Measurements from ENCODE around the gene GPAT3. TPM values are rescaled to one million over a fixed set of nuclear protein-coding genes. Genes with fewer than 3 reads are reported as not detected.

GPAT3 gene
- total and polyA plus RNA-seq, 8 donors = 1.7 to 18.9 (median 4.0) TPM; not detected in 1

DNA sequence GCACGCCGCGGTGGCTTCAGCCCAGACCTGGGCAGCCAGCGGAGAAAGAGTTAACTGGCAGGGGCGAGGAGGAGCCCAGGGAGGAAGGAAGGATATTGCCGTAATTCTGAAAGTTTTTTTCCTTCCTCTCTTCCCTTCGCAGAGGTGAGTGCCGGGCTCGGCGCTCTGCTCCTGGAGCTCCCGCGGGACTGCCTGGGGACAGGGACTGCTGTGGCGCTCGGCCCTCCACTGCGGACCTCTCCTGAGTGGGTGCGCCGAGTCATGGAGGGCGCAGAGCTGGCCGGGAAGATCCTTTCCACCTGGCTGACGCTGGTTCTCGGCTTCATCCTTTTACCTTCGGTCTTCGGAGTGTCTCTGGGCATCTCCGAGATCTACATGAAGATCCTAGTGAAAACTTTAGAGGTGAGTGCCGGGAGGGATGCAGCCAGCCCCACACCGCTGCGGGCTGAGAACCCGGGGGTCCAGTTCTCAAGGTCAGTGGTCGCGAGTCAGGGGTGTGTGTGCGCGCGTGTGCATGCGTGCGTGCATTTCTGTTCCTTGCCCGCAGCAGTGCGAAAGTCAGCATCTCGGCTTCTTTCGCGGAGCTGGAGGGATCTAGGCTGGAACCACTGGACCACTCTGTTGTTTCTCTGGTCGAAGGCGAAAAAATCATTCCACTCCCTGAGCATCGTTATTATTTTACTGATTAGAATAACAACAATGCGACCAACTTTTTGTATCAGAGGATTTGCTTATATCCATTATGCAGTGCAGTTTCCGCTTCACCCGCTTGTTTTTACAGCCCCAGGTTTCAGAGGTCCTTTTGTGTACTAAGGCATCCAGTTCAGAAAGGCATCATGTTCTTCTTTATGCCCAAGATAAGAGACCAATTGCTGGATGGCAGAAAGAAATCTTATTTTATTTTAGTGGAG is 709 bp downstream of the GPAT3 start:
- peaks cover 16 to 40% (median 26%) of the 10 kb centered on the region in 4 donors for H3K4me1 ChIP-seq
- no peak for TF ChIP-seq POLR2AphosphoS5 (IDR thresholded peaks at IDR 0.05)
- TF ChIP-seq, protein P1, sequence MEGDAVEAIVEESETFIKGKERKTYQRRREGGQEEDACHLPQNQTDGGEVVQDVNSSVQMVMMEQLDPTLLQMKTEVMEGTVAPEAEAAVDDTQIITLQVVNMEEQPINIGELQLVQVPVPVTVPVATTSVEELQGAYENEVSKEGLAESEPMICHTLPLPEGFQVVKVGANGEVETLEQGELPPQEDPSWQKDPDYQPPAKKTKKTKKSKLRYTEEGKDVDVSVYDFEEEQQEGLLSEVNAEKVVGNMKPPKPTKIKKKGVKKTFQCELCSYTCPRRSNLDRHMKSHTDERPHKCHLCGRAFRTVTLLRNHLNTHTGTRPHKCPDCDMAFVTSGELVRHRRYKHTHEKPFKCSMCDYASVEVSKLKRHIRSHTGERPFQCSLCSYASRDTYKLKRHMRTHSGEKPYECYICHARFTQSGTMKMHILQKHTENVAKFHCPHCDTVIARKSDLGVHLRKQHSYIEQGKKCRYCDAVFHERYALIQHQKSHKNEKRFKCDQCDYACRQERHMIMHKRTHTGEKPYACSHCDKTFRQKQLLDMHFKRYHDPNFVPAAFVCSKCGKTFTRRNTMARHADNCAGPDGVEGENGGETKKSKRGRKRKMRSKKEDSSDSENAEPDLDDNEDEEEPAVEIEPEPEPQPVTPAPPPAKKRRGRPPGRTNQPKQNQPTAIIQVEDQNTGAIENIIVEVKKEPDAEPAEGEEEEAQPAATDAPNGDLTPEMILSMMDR (IDR thresholded peaks at IDR 0.05) = no peak
- TF ChIP-seq EP300 (IDR thresholded peaks at IDR 0.05) = no peak
- TF ChIP-seq POLR2A (IDR thresholded peaks at IDR 0.05) = no peak
- 8 to 9% (median 8%) methylated on average over 40 to 46 of the region's 46 CpGs for WGBS, 5 donors
- intact Hi-C loops (cut with DNase I; ENCODE audit: low total_unique reads) = no loop called here
- peak; percentile 17 to 40 for DNase-seq
- no peaks in the 10 kb centered on the region for H3K9me3 ChIP-seq
- H3K27ac ChIP-seq = peak overlapping the region; percentile 71 to 85 (median 83)
- H3K4me3 ChIP-seq = peak overlapping the region; percentile 65 to 77 (median 73)
- H3K27me3 ChIP-seq = peaks cover 0 to 19% (median 0%) of the 10 kb centered on the region in 3 donors
- H3K36me3 ChIP-seq = no peaks in the 10 kb centered on the region

DNA sequence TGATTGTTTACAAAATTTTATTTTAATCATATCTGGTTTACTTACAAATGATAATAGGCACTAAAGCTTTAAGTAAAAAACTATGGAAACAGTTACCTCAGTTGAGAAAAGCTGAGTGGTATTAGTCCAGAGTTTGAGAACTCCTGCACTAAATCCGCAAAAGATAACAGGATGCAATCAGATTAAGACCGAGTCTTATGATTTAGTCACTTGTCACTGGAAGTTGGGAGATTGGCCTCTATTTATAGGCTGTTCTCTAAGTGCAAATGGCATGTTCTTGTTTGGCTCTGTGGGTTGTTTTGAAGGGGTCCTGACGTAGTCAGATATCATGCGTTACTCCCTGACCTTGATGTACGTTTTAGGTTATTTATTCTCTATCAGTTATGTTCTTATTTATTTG is 6.3 kb downstream of the GPAT3 start:
- H3K27me3 ChIP-seq = no peaks in the 10 kb centered on the region
- TF ChIP-seq, protein P1 (IDR thresholded peaks at IDR 0.05) = no peak
- TF ChIP-seq POLR2AphosphoS5 (IDR thresholded peaks at IDR 0.05) (no peak), EP300 (IDR thresholded peaks at IDR 0.05) (no peak), POLR2A (IDR thresholded peaks at IDR 0.05) (no peak)
- peaks cover 0 to 17% (median 9%) of the 10 kb centered on the region in 4 donors for H3K4me1 ChIP-seq
- intact Hi-C loops (cut with DNase I; ENCODE audit: low total_unique reads) = no loop called here
- no peaks in the 10 kb centered on the region for H3K9me3 ChIP-seq
- WGBS, 5 donors = 63 to 83% (median 75%) methylated on average over 5 of the region's 5 CpGs
- no peak overlapping the region for H3K4me3 ChIP-seq
- DNase-seq = no peak
- H3K36me3 ChIP-seq = no peaks in the 10 kb centered on the region
- H3K27ac ChIP-seq = peak overlapping the region in 1 of 5 donors; percentile 39

DNA sequence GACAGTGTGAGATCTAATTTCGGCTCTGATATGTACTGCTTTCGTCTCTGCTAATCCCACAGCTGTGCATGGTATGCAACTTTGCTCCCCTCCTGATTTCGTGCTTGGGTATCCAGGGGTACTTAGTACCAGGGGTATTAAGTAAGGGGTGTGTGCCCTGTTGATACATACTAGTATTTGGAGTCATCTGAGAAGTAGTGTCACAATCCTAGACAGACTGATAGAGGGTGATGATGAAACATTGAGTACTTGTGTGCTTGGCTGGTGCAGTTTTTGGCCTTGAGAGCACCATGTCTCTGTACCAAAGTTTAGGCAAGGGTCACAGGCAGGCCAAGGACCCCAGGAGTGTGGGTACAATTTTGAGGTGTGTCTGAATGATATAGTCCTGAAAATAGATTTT is 10.9 kb downstream of the GPAT3 start:
- no peak for DNase-seq
- TF ChIP-seq, protein P1 (IDR thresholded peaks at IDR 0.05) = no peak
- TF ChIP-seq POLR2AphosphoS5 (IDR thresholded peaks at IDR 0.05) (no peak), POLR2A (IDR thresholded peaks at IDR 0.05) (no peak), EP300 (IDR thresholded peaks at IDR 0.05) (no peak)
- no peaks in the 10 kb centered on the region for H3K9me3 ChIP-seq
- no peak overlapping the region for H3K4me3 ChIP-seq
- H3K27ac ChIP-seq = no peak overlapping the region
- 86 to 91% (median 87%) methylated on average over 3 of the region's 3 CpGs for WGBS, 5 donors
- no peaks in the 10 kb centered on the region for H3K36me3 ChIP-seq
- peaks cover 0 to 22% (median 8%) of the 10 kb centered on the region in 4 donors for H3K4me1 ChIP-seq
- intact Hi-C loops (cut with DNase I; ENCODE audit: low total_unique reads) = no loop called here
- H3K27me3 ChIP-seq = no peaks in the 10 kb centered on the region

- Histone ChIP-seq H3K36me3 (no peaks in the 10 kb centered on the region), H3K27me3 (no peaks in the 10 kb centered on the region), H3K4me3 (no peak overlapping the region), H3K27ac (peak overlapping the region; percentile 44 to 71 (median 65)), H3K4me1 (peaks cover 0 to 26% (median 8%) of the 10 kb centered on the region in 4 donors), H3K9me3 (no peaks in the 10 kb centered on the region)
- peak in 2 of 3 donors; percentile 74 to 93 for TF ChIP-seq POLR2AphosphoS5 (IDR thresholded peaks at IDR 0.05)
- TF ChIP-seq, protein P1 (IDR thresholded peaks at IDR 0.05) = no peak
- TF ChIP-seq POLR2A (IDR thresholded peaks at IDR 0.05) = no peak
- TF ChIP-seq EP300 (IDR thresholded peaks at IDR 0.05) = no peak
- intact Hi-C loops (cut with DNase I; ENCODE audit: low total_unique reads) = no loop called here
- peak; percentile 83 to 92 for DNase-seq
- 33 to 38% (median 35%) methylated on average over 7 of the region's 7 CpGs for WGBS, 5 donors
Observed at GRCh38 chr4:83548151-83548905, 12.4 kb downstream of the GPAT3 start.
